Peyer's patch (tissue), 4 donors: ENCODE measurements around the gene NLGN1.

Experiments
- POLR2A ChIP-seq, 2 donors: fragments of 450-650 bp; IDR thresholded peaks; one replicate each; pipeline ENCODE4 v1.5.1; 2017; ENCODE audit warnings: antibody characterized with exemption in 2 of 2, mild to moderate bottlenecking in 2 of 2, moderate library complexity in 2 of 2
- TF ChIP-seq, protein P1 (sequence below), 6 experiments: fragments of 450-650 bp in 4 of 6; fragments of 200-600 bp in 2 of 6; sonication (generic) in 1 of 6; IDR thresholded peaks; one replicate each; pipeline ENCODE4 v1.5.1; 2017 to 2019; ENCODE audit warnings: antibody characterized with exemption in 6 of 6, mild to moderate bottlenecking in 3 of 6, moderate library complexity in 1 of 6

DNA sequence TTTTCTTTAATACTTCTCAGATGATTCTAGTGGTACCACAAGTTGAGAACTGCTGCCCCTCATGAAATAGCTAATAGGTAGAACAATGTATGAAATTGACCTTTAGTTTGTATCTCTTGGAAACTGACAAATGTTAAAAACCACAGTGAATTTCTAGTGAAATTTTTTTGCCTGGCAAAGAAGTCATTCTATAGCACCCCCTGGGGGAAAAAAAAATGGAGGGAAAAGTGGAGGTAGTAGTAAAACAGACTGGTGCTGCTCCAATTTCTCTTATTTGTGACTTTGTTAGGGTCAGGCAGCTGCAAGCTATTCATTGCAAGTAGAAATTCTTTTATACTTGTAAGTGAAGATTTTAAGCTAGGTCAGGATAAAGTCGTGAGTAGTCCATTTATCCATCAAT, 605.0 kb downstream of the NLGN1 start:
- TF ChIP-seq, protein P1, sequence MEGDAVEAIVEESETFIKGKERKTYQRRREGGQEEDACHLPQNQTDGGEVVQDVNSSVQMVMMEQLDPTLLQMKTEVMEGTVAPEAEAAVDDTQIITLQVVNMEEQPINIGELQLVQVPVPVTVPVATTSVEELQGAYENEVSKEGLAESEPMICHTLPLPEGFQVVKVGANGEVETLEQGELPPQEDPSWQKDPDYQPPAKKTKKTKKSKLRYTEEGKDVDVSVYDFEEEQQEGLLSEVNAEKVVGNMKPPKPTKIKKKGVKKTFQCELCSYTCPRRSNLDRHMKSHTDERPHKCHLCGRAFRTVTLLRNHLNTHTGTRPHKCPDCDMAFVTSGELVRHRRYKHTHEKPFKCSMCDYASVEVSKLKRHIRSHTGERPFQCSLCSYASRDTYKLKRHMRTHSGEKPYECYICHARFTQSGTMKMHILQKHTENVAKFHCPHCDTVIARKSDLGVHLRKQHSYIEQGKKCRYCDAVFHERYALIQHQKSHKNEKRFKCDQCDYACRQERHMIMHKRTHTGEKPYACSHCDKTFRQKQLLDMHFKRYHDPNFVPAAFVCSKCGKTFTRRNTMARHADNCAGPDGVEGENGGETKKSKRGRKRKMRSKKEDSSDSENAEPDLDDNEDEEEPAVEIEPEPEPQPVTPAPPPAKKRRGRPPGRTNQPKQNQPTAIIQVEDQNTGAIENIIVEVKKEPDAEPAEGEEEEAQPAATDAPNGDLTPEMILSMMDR (IDR thresholded peaks at IDR 0.05): no peak
- no peak for TF ChIP-seq POLR2A (IDR thresholded peaks at IDR 0.05)
